ENCODE data around the gene ARHGAP9. TPM values are rescaled to one million over a fixed set of nuclear protein-coding genes. Genes with fewer than 3 reads are reported as not detected.
A peak's percentile ranks its signal among the peaks of the same experiment; 100 is the strongest.

The ARHGAP9 gene
- total and polyA plus RNA-seq, 2 of the 4 experiments (the other 2 are of a cell fraction): 0.18 to 0.79 TPM

DNA sequence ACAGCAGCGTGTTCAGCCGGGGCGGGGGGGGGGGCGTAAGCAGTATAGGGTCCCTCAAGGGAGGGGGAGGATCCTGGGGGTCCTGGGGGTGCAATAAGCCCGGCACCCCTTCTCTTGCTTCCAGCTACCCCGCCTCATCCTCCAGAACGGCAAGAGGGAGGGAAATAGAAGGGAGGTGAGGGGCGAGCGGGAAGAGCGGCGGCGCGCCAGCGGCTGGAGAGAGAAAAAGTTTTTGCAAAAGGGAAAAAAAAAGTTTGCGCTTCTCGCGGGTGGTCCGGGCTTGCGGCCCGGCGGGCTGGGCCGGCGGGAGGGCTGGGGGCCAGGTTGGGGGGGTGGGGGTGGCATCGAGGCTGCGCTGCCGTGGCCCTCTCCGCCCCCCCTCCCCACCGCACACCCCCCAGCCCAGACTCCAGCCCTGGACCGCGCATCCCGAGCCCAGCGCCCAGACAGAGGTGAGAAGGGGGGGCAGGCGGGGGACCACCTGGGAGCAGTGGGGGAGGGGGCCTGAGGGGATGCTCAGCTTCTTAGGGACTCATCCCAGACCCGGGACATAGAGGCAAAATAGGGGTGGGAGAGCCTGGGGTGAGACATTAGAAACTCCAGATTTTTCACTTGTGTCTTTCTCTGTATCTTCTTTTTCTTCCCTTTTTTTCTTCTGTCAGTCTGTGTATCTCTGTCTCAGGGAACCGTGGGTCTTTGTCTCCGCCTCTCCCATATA is 19.8 kb downstream of the ARHGAP9 start, which contains the start of gene GLI1:
TSS of gene GLI1 (plus strand) at position 36 of the 718 bp plus-strand sequence. CDS start 3,907 bp downstream, outside the sequence.
- in situ Hi-C loops (cut with MboI; ENCODE audit: low sequenced_read_pairs): no loop called here
- peak within 1 kb of the TSS; percentile 58 for H3K4me3 ChIP-seq (ENCODE audit: insufficient read depth, low read depth, low read length)
- peak within 1 kb of the TSS; percentile 66 for H3K27ac ChIP-seq (ENCODE audit: insufficient read depth, low read length)
- peak within 1 kb of the TSS; percentile 85 for H2AK5ac ChIP-seq (ENCODE audit: low read depth, low read length)
- H3K27me3 ChIP-seq (ENCODE audit: control insufficient read depth, insufficient read depth, low read length): no peaks in the 10 kb centered on the region
- H4K20me1 ChIP-seq (ENCODE audit: insufficient read depth, low read length): no peaks in the 10 kb centered on the region
- peak within 1 kb of the TSS; percentile 97; the same call in 2 of the 3 replicates for H2BK15ac ChIP-seq (ENCODE audit: low read depth, low read length)
- BruUV-seq (replicated peaks): no TSS peak
- peak within 1 kb of the TSS; percentile 95; the same call in 1 of the 2 replicates for H3K23ac ChIP-seq (ENCODE audit: low read depth, low read length)
- H3K18ac ChIP-seq (ENCODE audit: low read depth, low read length): peak within 1 kb of the TSS; percentile 45
- ATAC-seq (ENCODE audit: low read depth) (no peak), DNase-seq (peak; percentile 28)
- peaks cover 20% of the 10 kb centered on the region for H3K4me1 ChIP-seq (ENCODE audit: control insufficient read depth, insufficient read depth, low read length)
- H4K8ac ChIP-seq (ENCODE audit: low read depth in 2 of 2, low read length in 2 of 2): peak within 1 kb of the TSS; percentile 93 to 97
- H2AK9ac ChIP-seq (replicated peaks; ENCODE audit: low read depth, low read length, poor library complexity): peak within 1 kb of the TSS; percentile 97
- H3K56ac ChIP-seq (ENCODE audit: extremely low read depth, insufficient read depth, low read length): peak within 1 kb of the TSS; percentile 70
- no peaks in the 10 kb centered on the region for H3K9me3 ChIP-seq (ENCODE audit: control insufficient read depth, insufficient read depth, low read length)
- POLR2A ChIA-PET (ENCODE audit: unreplicated experiment): no interaction called here
- CTCF ChIA-PET: interaction anchor here (1.1 to 1.6 kb wide), 6 partner anchors 8 to 195 kb away, joined by 3 to 4 read pairs (median 4); no protein-coding TSS in a partner anchor
- H3K4ac ChIP-seq (ENCODE audit: low read depth, low read length): peak within 1 kb of the TSS; percentile 95
- intact Hi-C loops (cut with micrococcal nuclease): loop anchor here (1.0 to 5.0 kb wide), 3 partner anchors 23 to 232 kb away; partner anchors contain the start of gene OS9
- H4K5ac ChIP-seq (ENCODE audit: low read depth, low read length): peak within 1 kb of the TSS; percentile 76
- H3K14ac ChIP-seq (replicated peaks; ENCODE audit: low read depth, low read length): peak within 1 kb of the TSS; percentile 96
- H4K91ac ChIP-seq (ENCODE audit: insufficient read depth, low read depth, low read length): peak within 1 kb of the TSS; percentile 92
- peak within 1 kb of the TSS; percentile 56 for H3K9ac ChIP-seq (ENCODE audit: low read depth, low read length)
- peak within 1 kb of the TSS; percentile 77 for H2BK20ac ChIP-seq (ENCODE audit: low read depth, low read length)
- H2AFZ ChIP-seq (replicated peaks; ENCODE audit: low read length, poor library complexity): peak within 1 kb of the TSS; percentile 98
- H3K36me3 ChIP-seq (ENCODE audit: control insufficient read depth, insufficient read depth, low read length): no peaks in the 10 kb centered on the region
- H2BK120ac ChIP-seq (ENCODE audit: low read depth, low read length): peak within 1 kb of the TSS; percentile 88
- H3K4me2 ChIP-seq (ENCODE audit: low read depth, low read length): peak within 1 kb of the TSS; percentile 90
- H3K79me1 ChIP-seq (ENCODE audit: low read depth in 1 of 2, low read length in 2 of 2): peaks cover 0 to 6% of the 10 kb centered on the region in 2 experiments; a peak in 1 of 4 replicates
- dilution Hi-C loops (cut with HindIII; ENCODE audit: low sequenced_read_pairs, unreplicated experiment): no loop called here
- WGBS, 2 experiments (ENCODE audit: extremely low coverage in 2 of 2, insufficient read length in 1 of 2): no CpG with 5 or more reads among the region's 36 CpGs
- H2BK5ac ChIP-seq (ENCODE audit: low read depth, low read length, poor library complexity, severe bottlenecking): peak within 1 kb of the TSS; percentile 58
- TF ChIP-seq RCOR1 (IDR thresholded peaks at IDR 0.05; ENCODE audit: insufficient replicate concordance, low read length) (no peak), MAZ (IDR thresholded peaks at IDR 0.05; ENCODE audit: borderline replicate concordance, low read depth, low read length) (peak; percentile 6; the same call in 1 of the 2 replicates)
- H3K9me1 ChIP-seq (ENCODE audit: insufficient read depth, low read length): peaks cover 10% of the 10 kb centered on the region
